ENCODE data around the gene MED6.

The MED6 gene

GRCh38 chr14:70595443-70596185 is 4.8 kb downstream of the MED6 start:
- no peak for DNase-seq

- no peak for DNase-seq
Observed at GRCh38 chr14:70594461-70594860, 6.0 kb downstream of the MED6 start.

- DNase-seq, result no peak
Observed at GRCh38 chr14:70585231-70585630, 15.2 kb downstream of the MED6 start.

GRCh38 chr14:70576891-70577290 is 23.6 kb downstream of the MED6 start:
- DNase-seq, result no peak

GRCh38 chr14:70573050-70573449 is 27.4 kb downstream of the MED6 start:
- DNase-seq, result no peak

GRCh38 chr14:70571139-70571538 is 29.3 kb downstream of the MED6 start:
- no peak for DNase-seq

- DNase-seq, result no peak
Observed at GRCh38 chr14:70567791-70568190, 32.7 kb downstream of the MED6 start.

GRCh38 chr14:70563869-70564268 is 36.6 kb downstream of the MED6 start:
- no peak for DNase-seq

GRCh38 chr14:70563417-70563816 is 37.0 kb downstream of the MED6 start:
- DNase-seq, result no peak

GRCh38 chr14:70558356-70558755 is 42.1 kb downstream of the MED6 start:
- DNase-seq, result no peak

GRCh38 chr14:70555890-70556289 is 44.6 kb downstream of the MED6 start:
- no peak for DNase-seq

GRCh38 chr14:70538087-70538486 is 62.4 kb downstream of the MED6 start:
- no peak for DNase-seq

- no peak for DNase-seq
Observed at GRCh38 chr14:70536830-70537229, 63.6 kb downstream of the MED6 start.

- no peak for DNase-seq
Observed at GRCh38 chr14:70534904-70535303, 65.6 kb downstream of the MED6 start, which contains the start of gene ADAM20. Gene ADAM20 (minus strand): TSS chr14:70535004. CDS start chr14:70524757, 10,247 bp downstream.
